GM12874 (cell line): ENCODE measurements around the gene B3GAT1.

Experiments
- TF ChIP-seq, protein P1 (sequence below): IDR thresholded peaks from 2 replicates; pipeline ENCODE4 v1.5.1; 2011; ENCODE audit warnings: low read depth, mild to moderate bottlenecking, control low read depth, low read length, moderate library complexity; ENCODE audit not compliant: insufficient read depth

B3GAT1 gene

DNA sequence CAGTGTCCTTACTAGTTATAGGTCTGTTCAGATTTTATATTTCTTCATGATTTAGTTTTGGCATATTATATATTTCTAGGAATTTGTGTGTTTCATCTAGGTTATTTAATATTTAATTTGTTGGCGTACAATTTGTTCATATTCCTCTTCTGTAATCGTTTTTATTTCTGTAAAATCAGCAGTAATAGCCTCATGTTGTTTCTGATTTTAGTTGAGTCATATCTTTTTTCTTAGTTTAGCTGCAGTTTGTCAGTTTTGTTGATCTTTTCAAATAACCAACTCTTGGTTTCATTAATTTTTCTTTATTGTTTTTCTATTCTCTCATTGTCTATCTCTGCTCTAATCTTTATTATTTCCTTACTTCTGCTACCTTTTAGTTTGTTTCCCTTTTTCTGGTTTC lies 59.9 kb downstream of the B3GAT1 start:
- TF ChIP-seq, protein P1, sequence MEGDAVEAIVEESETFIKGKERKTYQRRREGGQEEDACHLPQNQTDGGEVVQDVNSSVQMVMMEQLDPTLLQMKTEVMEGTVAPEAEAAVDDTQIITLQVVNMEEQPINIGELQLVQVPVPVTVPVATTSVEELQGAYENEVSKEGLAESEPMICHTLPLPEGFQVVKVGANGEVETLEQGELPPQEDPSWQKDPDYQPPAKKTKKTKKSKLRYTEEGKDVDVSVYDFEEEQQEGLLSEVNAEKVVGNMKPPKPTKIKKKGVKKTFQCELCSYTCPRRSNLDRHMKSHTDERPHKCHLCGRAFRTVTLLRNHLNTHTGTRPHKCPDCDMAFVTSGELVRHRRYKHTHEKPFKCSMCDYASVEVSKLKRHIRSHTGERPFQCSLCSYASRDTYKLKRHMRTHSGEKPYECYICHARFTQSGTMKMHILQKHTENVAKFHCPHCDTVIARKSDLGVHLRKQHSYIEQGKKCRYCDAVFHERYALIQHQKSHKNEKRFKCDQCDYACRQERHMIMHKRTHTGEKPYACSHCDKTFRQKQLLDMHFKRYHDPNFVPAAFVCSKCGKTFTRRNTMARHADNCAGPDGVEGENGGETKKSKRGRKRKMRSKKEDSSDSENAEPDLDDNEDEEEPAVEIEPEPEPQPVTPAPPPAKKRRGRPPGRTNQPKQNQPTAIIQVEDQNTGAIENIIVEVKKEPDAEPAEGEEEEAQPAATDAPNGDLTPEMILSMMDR = no peak

DNA sequence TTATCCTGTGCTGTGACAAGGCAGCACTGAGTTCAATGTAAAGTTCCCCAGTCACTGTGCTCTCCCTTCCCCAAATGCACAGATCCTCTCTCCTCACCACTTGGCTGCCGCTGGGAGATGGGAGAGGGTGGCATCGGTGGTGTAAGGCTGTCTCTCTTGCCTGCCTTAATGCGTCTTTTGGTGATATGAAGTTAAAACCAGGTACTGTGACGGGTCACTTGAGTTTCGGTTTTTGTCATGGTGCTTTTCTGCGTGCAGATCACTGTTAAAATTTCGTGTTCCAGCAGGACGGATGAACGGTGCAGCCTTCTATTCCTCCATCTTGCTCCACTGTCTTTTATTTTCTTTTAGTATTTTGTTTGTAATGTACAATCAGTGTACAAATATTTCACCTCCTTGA lies 61.7 kb downstream of the B3GAT1 start:
- TF ChIP-seq, protein P1 = no peak

DNA sequence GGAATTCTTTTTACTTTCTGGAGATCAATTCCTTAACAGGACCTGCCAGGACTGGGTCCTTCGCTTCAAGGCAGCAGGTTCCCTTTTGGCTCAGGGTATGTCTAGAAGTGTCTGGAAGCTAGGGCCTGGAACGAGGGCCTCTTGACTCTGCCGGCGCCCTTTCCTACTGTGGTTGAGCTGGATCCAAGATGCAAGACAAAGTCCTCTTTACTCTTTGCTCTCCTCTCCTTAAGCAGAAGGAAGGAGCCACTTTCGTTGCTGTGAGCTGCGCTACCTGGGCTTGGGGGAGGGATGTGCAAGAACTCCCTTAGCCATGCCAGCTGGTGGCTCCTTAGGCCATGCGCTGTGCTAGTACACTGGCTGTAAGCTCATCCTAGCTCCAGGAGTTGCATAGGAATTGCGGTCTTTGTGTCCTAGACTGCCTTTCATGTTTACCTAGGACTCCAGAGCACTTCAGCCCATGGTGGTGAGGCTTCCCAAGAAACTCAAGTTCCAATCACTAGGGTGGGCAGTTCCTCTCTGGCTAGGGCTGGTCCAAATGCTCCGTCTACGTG lies 62.2 kb downstream of the B3GAT1 start:
- TF ChIP-seq, protein P1 = no peak

DNA sequence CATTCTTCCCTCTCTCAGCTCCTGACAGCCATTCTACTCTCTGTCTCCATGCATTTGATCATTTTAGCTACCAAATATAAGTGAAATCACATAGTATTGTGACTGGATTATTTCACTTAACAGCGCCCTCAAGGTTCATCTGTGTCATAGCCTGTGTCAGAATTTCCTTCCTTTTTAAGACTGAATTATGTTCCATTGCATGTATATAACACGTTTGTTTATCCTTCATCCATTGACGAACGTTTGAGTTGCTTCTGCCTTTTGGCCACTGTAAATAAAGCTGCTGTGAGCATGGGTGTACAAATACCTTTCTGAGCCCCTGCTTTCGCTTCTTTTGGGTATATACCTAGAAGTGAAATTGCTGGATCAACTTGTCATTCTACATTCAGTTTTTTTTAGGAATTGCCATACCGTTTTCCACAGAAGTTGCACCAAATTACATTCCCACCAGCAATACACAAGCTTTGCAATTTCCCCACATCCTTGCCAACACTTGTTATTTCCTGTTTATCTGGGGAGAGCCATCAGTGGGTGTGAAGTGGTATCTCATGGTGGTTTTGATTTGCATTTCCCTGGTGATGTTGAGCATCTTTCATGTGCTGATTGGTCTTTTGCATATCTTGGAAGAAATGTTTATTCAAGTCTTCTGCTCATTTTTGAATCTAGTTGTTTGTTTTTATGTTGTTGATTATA lies 62.8 kb downstream of the B3GAT1 start:
- TF ChIP-seq, protein P1 = no peak

DNA sequence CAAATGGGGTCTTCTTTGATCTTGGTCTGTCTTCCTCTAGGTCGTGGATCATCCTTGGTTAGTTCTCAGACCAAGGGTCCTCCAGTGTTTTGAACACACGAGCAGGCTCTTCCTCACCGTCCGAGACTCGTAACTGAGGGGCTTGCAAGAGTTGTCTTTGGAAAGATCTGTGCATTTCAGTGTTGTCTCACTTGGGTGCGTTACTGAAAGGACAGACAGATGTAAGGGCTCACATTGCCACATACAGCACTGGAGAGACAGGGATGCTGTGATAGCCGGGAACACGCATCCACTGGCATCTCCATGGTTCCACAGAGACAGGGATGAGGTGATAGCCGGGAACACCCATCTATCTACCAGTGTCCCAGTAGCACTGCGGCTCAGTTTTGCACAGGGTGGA lies 64.6 kb downstream of the B3GAT1 start:
- TF ChIP-seq, protein P1 = no peak

DNA sequence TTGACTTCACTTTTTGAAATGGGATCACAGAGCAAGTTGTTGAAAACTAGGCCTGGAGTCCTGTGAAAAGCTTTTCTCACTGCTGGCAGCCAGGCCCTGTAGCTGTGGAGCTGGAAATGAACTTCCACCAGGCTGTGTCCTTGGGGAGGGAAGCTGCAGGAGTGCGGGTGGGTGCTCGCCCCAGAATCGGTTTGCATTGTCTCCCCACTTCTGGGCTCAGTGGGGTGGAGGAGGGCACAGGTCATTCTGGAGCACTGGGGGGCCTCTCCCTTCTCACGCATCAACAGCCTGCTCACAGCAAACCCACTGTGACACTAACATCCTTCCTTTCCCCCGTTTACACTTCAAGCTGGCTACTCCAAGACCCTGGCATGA lies 65.1 kb downstream of the B3GAT1 start:
- TF ChIP-seq, protein P1 = no peak

DNA sequence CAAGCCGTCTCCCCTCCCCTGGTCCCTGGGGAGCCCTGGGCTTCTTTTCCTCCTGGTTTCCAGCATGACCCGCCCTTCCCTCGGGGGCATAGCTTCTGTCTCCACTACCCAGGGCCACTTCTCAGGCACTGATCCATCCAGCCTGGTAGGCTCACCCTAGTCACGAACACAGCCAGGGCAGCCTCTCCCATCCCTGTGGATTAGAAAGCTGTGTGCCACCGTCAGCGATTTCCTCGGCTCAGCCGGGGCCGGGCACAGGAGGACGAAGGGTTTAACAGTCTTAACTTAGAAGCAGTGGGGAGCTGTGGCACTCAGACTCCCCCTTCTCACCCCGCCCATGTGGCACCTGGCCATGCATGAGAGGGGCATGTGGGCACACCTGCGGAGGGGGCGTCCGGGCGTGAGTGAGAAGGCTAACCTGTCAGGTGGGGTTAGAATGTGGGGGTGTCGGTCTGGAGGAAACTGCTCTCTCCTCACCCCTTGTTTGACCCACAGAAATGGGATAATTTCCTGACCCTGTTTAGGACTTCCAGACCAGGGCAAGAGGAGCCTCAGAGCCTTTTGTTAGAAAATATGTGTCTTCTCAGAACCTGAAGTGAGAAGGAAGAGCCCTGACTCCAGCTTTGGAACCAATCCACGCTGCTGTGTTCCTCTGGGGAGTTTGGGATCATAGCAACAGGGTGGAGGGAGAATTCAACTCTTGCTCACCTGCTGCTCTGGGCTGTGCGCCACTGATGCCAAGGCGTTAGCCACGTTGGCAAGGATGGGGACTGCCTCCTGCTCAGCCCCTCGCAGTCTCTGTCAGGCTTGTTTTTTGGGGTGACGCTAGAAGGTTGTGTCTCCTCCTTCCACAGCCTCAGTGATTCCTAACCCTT lies 65.7 kb downstream of the B3GAT1 start:
- TF ChIP-seq, protein P1 = no peak
